NCI-H146 (cell line): ENCODE data around the gene ZDHHC18.
"Not testable (repeated sequence)": the region's sequence is repeated elsewhere in the genome, so short reads cannot be mapped to it uniquely, and the experiment has no call there.

Experiments used
- DNase-seq: peaks from one replicate; lab custom pipeline; 2025; lab: John Stamatoyannopoulos, UW

ZDHHC18 gene

GRCh38 chr1:26833432-26834405 is 7.2 kb downstream of the ZDHHC18 start:
- no peak for DNase-seq

GRCh38 chr1:26837665-26838064 is 11.2 kb downstream of the ZDHHC18 start:
- DNase-seq, result not testable (repeated sequence)

- DNase-seq, result no peak
Observed at GRCh38 chr1:26838474-26839338, 12.2 kb downstream of the ZDHHC18 start.

- DNase-seq, result no peak
Observed at GRCh38 chr1:26839339-26839722, 12.8 kb downstream of the ZDHHC18 start.

- no peak for DNase-seq
Observed at GRCh38 chr1:26839779-26840178, 13.3 kb downstream of the ZDHHC18 start.

GRCh38 chr1:26844424-26845196 is 18.1 kb downstream of the ZDHHC18 start:
- DNase-seq, result no peak

GRCh38 chr1:26847826-26848225 is 21.3 kb downstream of the ZDHHC18 start:
- DNase-seq, result not testable (repeated sequence)

GRCh38 chr1:26848499-26848898 is 22.0 kb downstream of the ZDHHC18 start:
- no peak for DNase-seq

- no peak for DNase-seq
Observed at GRCh38 chr1:26848941-26849774, 22.7 kb downstream of the ZDHHC18 start.

GRCh38 chr1:26851106-26851684 is 24.7 kb downstream of the ZDHHC18 start:
- DNase-seq, result no peak

GRCh38 chr1:26852701-26853100 is 26.2 kb downstream of the ZDHHC18 start:
- DNase-seq, result no peak

GRCh38 chr1:26853156-26853555 is 26.7 kb downstream of the ZDHHC18 start:
- peak; percentile 52 for DNase-seq

GRCh38 chr1:26853600-26853999 is 27.1 kb downstream of the ZDHHC18 start:
- DNase-seq, result no peak

GRCh38 chr1:26854906-26855305 is 28.4 kb downstream of the ZDHHC18 start:
- no peak for DNase-seq

GRCh38 chr1:26855636-26856035 is 29.1 kb downstream of the ZDHHC18 start:
- DNase-seq, result no peak

- DNase-seq, result no peak
Observed at GRCh38 chr1:26856181-26856580, 29.7 kb downstream of the ZDHHC18 start.

- DNase-seq, result no peak
Observed at GRCh38 chr1:26856604-26857469, 30.3 kb downstream of the ZDHHC18 start.

- no peak for DNase-seq
Observed at GRCh38 chr1:26857473-26858060, 31.1 kb downstream of the ZDHHC18 start.

GRCh38 chr1:26858160-26858559 is 31.7 kb downstream of the ZDHHC18 start:
- no peak for DNase-seq
